HG03354 (cell line): ENCODE data around the gene ZNF444.
A peak's percentile ranks its signal among the peaks of the same experiment; 100 is the strongest.

Experiments used
- ATAC-seq: cut with Tn5 transposase; IDR thresholded peaks from one replicate; pipeline ENCODE4 v1.9.1; 2021; ENCODE audit warnings: mild to moderate bottlenecking; ENCODE audit not compliant: unreplicated experiment, poor library complexity, severe bottlenecking

Gene ZNF444

GRCh38 chr19:56120371-56121179, 20.5 kb upstream of the ZNF444 start:
- ATAC-seq: peak; percentile 28

- peak; percentile 87 for ATAC-seq
Measured at GRCh38 chr19:56121180-56122167, 19.6 kb upstream of the ZNF444 start, which contains the start of gene ZNF787. Gene ZNF787, minus strand, starts transcription at chr19:56121295. Its CDS starts 18,078 bp downstream, at chr19:56103217.

DNA sequence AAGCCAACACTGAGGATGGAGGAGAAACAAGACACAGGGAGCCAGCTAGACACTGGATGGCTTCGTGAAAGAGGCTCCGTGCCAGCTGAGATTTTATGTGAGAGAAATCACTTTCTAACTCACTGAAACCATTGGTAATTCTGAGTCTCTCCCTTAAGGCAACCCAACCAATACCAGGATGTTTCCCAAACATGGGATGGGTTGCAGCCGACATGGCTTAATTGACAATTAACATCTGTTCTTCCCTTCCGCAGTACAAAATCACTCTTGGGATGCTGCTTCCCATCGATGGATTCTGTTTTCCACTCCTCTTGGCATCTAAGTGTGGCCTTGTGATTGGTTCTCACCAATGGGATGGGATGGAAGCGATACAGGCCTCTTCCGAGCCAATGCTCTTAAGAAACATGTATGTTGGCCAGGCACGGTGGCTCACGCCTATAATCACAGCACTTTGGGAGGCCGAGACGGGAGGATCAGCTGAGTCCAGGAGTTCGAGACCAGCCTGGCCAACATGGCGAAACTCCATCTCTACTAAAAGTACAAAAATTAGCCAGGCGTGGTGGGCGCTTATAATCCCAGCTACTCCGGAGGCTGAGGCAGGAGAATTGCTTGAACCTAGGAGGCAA, 17.7 kb upstream of the ZNF444 start:
- ATAC-seq: no peak

DNA sequence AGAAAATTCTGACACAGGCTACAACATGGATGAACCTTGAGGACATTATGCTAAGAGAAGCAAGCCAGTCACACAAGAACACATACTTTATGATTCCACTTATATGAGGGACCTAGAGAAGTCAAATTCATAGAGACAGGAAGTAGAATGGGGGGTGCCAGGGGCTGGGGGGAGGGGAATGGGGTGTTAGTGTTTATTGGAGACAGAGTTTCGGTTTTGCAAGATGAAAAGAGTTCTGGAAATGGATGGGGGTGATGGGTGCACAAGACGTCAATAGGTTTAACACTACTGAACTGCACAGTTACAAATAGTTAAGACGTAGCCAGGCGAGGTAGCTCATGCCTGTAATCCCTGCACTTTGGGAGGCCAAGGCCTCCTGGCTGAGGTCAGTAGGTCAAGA, 16.5 kb upstream of the ZNF444 start:
- ATAC-seq: no peak

GRCh38 chr19:56125806-56126590, 15.1 kb upstream of the ZNF444 start:
- no peak for ATAC-seq

DNA sequence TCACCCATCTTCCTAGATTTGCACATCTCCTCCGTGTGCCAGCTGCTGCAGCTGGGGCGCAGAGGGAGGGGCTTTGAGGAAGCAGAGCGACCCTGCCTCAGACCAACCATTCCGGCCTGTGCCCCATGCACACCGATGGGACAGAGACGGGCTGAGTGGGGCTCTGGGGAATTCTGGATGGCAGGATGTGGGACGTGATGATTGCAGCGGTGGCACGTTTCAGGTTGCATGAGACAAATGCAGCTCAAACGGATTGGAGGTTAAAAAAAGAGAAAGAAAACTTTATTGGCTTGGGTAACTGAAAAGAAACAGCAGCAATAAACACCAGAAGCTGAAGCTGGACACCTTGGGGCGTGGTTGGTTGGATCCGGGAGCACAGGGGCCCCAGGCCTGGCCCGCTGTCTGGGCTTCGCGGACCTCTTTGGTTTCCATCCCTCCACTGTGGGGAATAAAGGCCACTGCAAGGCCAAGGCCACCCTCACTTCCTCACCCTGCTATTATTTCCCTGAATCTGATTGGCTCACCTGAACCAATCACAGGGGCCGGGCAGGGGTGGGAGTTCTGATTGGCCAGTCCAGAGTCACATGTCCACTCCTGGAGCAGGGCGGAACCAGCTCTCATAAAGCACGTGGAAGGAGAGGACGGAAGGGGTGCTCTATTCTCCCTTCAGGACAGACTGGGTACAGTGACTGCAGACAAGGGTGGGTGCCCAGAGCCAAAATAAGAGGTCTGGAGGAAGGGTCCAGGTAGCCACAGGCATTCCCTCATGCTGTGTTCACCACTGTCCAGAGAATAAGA, 13.9 kb upstream of the ZNF444 start:
- ATAC-seq: no peak

DNA sequence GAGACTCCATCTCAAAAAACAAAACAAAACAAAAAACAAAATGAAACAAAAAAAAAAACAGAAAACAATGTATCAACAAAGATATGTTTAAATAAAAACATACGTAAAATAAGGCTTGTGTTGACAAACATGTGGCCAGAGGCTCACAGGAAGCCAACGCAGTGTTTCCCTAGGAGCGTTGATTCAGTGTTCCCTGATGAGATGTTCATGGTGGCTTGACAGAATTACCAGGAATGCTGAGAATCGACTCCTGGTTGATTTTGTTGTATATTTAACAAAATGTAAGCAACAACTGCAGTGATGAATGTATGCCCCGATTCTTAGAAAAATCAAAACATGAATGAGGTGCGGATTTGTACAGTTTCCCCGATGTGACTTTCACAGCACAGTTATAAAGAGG, 11.1 kb upstream of the ZNF444 start:
- ATAC-seq: no peak

DNA sequence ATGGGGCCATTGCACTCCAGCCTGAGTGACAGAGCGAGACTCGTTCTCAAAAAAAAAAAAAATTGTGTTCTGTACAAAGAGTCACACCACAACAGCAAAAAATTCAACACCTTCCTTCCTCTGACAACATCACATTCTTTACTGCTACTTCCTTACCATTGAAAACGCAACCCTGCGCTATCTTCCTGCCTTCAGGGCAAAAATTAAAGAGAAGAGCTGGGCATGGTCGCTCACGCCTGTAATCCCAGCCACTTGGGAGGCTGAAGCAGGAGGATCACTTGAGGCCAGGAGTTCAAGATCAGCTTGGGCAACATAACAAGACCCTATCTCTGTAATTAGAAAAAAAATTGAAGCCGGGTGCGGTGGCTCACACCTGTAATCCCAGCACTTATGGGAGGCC, 9.4 kb upstream of the ZNF444 start:
- ATAC-seq: no peak

GRCh38 chr19:56132316-56132822, 8.7 kb upstream of the ZNF444 start:
- no peak for ATAC-seq

GRCh38 chr19:56133858-56134653, 7.0 kb upstream of the ZNF444 start:
- ATAC-seq: peak; percentile 72

DNA sequence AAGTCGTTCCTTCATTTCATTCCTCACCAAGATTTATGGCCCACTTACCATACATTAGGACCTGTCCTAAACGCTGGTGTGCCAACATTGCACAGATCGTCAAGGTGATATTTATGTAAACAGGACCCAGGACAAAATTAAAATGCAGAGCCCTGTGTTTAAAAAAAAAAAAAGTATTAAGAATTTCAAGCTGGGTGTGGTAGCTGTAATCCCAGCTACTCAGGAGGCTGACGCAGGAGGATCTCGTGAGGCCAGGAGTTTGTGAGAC, 6.5 kb upstream of the ZNF444 start:
- no peak for ATAC-seq

DNA sequence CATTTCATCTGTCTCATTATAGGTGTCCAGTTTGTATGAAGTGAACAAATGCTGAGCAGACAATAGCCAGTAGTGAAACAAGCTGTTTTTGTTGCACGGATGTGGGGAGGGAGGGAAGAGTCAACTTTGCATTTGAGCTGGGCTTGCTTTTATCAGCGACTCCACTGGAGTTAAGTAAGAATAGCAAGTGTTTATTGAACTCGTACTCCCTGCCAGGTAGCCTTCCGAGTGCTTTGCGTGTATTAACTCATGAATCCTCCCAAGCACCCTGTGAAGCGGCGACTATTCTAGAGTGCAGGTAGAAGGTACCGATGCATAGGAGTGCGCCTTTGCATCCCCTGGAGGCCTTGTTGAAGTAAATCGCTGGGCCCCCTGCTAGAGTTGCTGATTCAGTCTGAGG, 4.7 kb upstream of the ZNF444 start:
- no peak for ATAC-seq

GRCh38 chr19:56137405-56137804, 3.7 kb upstream of the ZNF444 start:
- ATAC-seq: no peak

DNA sequence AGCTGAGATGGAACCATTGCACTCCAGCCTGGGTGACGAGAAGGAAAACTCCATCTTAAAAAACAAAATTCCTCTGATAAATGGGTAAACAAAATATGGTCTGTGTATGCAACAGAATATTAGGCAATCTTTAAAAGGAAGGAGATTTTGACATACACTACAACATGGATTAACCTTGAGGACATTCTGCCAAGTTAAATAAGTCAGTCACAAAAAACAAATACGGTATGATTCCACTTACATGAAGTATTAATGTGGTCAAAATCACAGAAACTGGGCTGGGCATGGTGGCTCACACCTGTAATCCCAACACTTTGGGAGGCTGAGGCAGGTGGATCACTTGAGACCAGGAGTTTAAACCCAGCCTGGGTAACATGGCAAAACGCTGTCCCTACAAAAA, 3.0 kb upstream of the ZNF444 start:
- ATAC-seq: no peak

DNA sequence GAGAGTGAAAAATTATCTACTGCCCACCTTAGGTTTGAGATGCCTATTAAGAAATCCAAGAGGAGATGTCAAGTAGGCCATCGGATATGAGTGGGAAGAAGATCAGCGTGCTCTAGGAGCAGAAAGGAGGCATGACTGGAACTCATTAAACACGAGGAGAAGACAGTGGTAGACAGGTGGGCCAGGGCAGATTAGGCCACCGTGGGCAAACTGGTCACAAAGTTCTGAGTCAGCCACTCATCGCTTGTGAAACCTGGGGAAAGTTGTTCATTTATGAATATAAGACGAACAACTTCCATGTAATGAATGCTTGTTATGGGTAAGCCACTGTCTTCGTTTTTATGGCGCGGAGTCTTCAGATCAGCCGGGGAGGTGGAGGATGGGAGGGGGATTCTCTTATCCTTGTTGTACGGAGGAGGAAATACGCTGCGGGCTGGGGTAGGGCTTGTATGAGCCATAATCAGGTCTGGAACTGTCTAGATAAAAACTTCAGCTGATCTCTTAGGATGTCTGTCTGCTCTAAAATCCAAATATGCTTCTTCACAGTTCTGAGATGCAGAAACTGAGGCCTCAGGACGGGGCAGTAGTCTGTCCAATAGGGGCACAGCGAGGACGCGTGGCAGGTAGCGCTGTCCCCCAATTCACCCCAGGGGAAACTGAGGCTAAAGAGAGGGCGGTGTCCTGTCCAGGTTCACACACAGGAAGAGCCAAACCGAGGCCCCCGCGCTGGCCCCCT, 1.1 kb upstream of the ZNF444 start:
- ATAC-seq: no peak

DNA sequence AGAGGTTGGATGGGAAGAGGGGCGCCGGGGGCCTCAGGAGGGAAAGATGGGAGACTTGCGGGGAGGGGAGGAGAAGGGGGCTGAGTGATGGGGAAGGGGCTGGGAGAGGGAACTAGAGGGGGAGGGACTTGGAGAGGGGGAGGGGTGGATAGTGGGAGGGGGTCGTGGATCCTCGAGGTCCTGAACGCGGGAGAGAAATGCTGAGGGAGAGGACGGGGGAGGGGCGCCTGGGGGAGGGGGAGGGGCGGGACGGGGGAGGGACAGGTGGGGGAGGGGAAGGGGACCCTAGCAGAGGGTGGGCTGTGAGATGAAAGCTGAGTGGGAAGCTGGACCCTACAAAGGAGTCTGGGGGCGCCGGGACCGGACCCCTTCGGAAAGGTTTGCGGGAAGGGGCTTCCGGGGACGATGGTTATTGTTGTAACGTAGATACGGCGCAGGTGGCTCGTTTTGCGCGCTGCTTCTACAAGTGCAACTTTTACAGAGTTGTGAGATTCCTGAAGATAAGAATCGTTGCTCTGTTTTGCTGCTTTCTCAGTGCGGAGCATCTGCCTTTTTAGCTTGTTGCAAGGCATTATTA, 418 bp downstream of the ZNF444 start:
- ATAC-seq: no peak
